Measurements from ENCODE around the gene IRF4. TPM values are rescaled to one million over a fixed set of nuclear protein-coding genes. Genes with fewer than 3 reads are reported as not detected.

The IRF4 gene
- total RNA-seq, 2 experiments from 2014 or later, result 409 to 439 TPM

GRCh38 chr6:455006-455585, 63.5 kb downstream of the IRF4 start:
- ChIA-PET POLR2A (interaction anchor here (0.6 to 24.1 kb wide), 9 partner anchors 10 to 94 kb away, joined by 3 to 630 read pairs (median 4); partner anchors contain the start of gene IRF4), CTCF (interaction anchor here (0.9 kb wide), 1 partner anchor 10 kb away, joined by 3 read pairs; no protein-coding TSS in a partner anchor)
- ATAC-seq, result peak; percentile 98
- Mint-ChIP-seq H3K27ac (peak overlapping the region; percentile 82), H3K36me3 (ENCODE audit: low read depth) (peaks cover 2% of the 10 kb centered on the region), H3K4me1 (ENCODE audit: low read depth) (peaks cover 30% of the 10 kb centered on the region), H3K4me3 (peak overlapping the region; percentile 35), H3K27me3 (no peaks in the 10 kb centered on the region), H3K9me3 (peaks cover 17% of the 10 kb centered on the region)
- no peak for TF ChIP-seq CTCF (IDR thresholded peaks at IDR 0.05)
- DNase-seq, result peak; percentile 83
- intact Hi-C loops (cut with micrococcal nuclease), result no loop called here

GRCh38 chr6:455835-456234, 64.3 kb downstream of the IRF4 start:
- intact Hi-C loops (cut with micrococcal nuclease), result no loop called here
- no peak for ATAC-seq
- ChIA-PET CTCF (no interaction called here), POLR2A (interaction anchor here (1.1 to 24.1 kb wide), 3 partner anchors 11 to 54 kb away, joined by 3 to 630 read pairs (median 4); partner anchors contain the start of gene IRF4)
- Mint-ChIP-seq H3K4me1 (ENCODE audit: low read depth) (peaks cover 37% of the 10 kb centered on the region), H3K36me3 (ENCODE audit: low read depth) (peaks cover 2% of the 10 kb centered on the region), H3K27ac (no peak overlapping the region), H3K4me3 (no peak overlapping the region), H3K9me3 (peaks cover 13% of the 10 kb centered on the region), H3K27me3 (no peaks in the 10 kb centered on the region)
- DNase-seq, result no peak
- TF ChIP-seq CTCF (IDR thresholded peaks at IDR 0.05), result no peak

GRCh38 chr6:456358-456867, 64.9 kb downstream of the IRF4 start:
- ChIA-PET CTCF (no interaction called here), POLR2A (interaction anchor here (1.3 to 24.1 kb wide), 3 partner anchors 16 to 55 kb away, joined by 3 to 630 read pairs (median 4); partner anchors contain the start of gene IRF4)
- no peak overlapping the region for H3K27ac Mint-ChIP-seq
- H3K4me3 Mint-ChIP-seq, result no peak overlapping the region
- no peaks in the 10 kb centered on the region for H3K27me3 Mint-ChIP-seq
- DNase-seq (no peak), ATAC-seq (no peak)
- no peak for TF ChIP-seq CTCF (IDR thresholded peaks at IDR 0.05)
- peaks cover 2% of the 10 kb centered on the region for H3K36me3 Mint-ChIP-seq (ENCODE audit: low read depth)
- intact Hi-C loops (cut with micrococcal nuclease), result no loop called here
- H3K4me1 Mint-ChIP-seq (ENCODE audit: low read depth), result peaks cover 41% of the 10 kb centered on the region
- peaks cover 13% of the 10 kb centered on the region for H3K9me3 Mint-ChIP-seq

DNA sequence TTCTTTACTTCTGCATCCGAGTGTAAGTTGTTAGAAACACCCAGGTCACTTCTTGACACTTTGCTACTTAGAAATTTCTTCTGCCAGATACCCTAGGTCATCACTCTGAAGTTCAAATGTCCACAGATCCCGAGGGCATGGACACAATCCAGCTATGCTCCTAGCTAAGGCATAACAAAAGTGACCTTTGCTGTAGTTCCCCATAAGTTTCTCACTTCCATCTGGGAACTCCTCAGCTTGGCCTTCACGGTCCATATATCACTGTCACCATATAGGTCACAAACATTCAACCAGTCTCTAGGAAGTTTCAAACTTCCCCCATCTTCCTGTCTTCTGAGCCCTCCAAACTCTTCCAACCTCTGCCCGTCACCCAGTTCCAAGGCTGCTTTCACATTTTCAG, 65.3 kb downstream of the IRF4 start:
- ATAC-seq (no peak), DNase-seq (no peak)
- TF ChIP-seq CTCF (IDR thresholded peaks at IDR 0.05), result no peak
- peaks cover 43% of the 10 kb centered on the region for H3K4me1 Mint-ChIP-seq (ENCODE audit: low read depth)
- H3K27ac Mint-ChIP-seq, result no peak overlapping the region
- no peak overlapping the region for H3K4me3 Mint-ChIP-seq
- peaks cover 13% of the 10 kb centered on the region for H3K9me3 Mint-ChIP-seq
- peaks cover 2% of the 10 kb centered on the region for H3K36me3 Mint-ChIP-seq (ENCODE audit: low read depth)
- intact Hi-C loops (cut with micrococcal nuclease), result no loop called here
- ChIA-PET CTCF (no interaction called here), POLR2A (interaction anchor here (1.3 to 24.1 kb wide), 3 partner anchors 16 to 55 kb away, joined by 3 to 630 read pairs (median 4); partner anchors contain the start of gene IRF4)
- H3K27me3 Mint-ChIP-seq, result no peaks in the 10 kb centered on the region

Other genes starting within 250 kb of the IRF4 start
- gene DUSP22, start 99.3 kb upstream of the IRF4 start, total RNA-seq, result 10 to 100 TPM; 32.5 to 34.2 TPM